ENCODE measurements around the gene DCBLD1.
"Not testable (repeated sequence)": the region's sequence is repeated elsewhere in the genome, so short reads cannot be mapped to it uniquely, and the experiment has no call there.

Gene DCBLD1

DNA sequence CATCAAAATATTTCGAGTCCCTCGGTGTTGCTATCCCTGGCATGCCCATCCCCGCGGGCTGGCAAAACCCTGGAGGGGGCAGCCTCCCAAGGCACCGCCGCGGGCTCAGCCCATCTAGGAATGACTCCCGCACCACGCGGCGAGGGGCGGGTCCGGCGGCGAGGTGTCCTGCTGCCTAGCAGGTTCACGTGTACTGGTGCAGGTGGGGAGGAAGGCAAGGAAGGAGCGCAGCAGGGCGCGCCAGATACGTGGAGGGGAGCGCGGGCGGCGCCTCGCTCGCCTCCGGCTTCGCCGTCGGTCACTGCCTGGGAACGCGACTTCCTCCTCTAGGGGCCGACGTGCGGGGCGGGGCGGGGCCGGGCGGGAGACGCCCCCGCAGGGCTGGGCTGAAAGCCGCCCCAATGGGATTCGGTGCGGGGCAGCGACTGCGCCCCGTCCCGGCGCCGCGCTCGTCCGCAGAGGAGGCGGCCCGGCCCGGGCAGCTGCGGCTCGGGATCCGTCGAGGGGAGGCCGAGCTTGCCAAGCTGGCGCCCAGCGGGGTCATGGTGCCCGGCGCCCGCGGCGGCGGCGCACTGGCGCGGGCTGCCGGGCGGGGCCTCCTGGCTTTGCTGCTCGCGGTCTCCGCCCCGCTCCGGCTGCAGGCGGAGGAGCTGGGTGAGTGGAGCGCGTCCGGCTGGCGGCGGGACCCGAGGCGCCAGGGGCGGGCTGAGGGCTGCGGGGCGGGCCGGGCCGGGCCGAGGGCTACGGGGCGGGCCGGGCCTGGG is at the start of gene DCBLD1:
DCBLD1 (plus strand) TSS at position 435 of the 764 bp plus-strand sequence; CDS start at position 543, 108 bp downstream.
- DNase-seq: peak; percentile 34

DNA sequence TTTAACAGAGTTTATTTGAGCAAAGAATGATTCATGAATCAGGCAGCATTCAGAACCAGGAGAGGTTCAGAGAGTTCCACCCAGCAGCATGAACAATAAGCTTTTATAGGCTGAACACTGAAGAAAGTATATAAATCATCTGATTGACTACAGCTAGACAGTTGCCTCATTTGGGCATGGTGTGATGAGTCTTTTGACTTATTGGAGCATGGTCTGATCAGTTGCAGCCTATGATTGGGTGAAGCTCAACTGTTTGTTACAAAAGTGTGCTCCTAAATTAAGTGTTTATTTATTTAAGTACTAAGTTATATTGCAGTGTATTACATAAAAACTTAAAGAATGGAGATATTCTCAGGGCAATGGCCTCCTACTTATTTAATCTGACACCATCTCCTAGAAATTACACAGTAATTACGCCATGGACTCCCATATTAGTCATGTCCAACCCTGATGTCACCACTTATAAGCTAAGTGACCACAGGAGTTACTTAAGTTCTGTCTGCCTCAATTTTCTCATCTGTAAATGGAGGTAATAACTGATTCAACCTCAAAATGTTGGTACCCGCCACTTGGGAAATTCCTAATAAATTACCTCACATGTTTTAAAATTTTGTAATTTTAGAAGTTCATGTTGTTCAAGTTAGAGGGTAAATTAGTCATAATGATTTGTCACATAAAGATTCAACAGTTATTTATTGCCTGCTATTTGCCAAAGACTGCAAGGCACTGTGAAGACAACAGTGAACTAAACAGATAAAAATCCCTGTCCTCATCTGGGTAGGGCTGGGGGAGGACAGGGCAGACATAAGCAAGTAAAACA is 41.6 kb upstream of the DCBLD1 start:
- no peak for DNase-seq

DNA sequence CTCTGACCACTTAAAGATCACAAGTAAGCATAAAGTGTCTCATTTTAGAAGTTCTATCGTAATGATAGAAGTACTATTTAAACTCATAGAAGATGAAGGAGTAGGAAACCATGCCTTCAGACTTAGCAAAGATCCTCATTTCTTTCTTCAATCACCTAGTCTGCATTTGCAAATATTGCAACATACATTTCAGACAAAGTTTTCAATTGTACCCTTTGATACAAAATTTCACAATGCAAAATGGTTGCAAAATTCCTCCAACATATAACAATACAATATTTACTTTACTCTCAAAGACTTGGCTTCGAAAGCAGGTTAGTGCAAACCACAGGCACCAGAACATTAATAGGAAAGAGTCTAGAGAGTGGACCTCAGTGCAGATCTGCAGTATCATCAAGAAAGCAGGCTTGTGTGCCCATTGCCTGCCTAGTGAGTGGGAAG is 40.6 kb upstream of the DCBLD1 start:
- no peak for DNase-seq

DNA sequence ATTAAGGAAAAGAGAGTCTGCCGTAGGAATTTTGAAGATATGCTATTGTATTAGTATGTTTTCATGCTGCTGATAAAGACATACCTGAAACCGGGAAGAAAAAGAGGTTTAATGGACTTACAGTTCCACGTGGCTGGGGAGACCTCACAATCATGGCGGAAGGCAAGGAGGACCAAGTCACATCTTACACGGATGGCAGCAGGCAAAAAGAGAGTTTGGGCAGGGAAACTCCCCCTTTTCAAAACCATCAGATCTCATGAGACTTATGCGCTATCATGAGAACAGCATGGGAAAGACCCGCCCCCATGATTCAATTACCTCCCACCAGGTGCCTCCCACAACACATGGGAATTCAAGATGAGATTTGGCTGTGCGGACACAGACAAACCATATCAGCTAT is 40.2 kb upstream of the DCBLD1 start:
- DNase-seq: not testable (repeated sequence)

DNA sequence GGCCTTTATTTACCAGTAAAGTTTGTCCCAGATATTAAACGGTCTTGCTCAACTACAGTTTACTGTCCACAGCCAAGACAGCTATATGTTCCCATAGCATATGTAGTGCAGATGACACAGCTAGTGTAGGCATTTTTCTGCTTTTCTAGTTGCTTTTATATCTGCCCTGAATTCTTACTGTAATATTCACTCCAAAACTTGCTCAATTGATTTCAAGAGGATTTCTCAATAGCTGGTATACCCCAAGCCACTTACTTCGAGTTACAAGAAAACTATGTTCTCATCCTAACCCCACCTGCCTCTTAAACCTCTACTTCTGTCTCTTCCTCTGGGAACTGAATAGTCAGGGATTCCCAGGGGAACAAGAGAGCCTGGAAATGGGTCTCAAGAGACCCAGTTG is 37.9 kb upstream of the DCBLD1 start:
- no peak for DNase-seq

DNA sequence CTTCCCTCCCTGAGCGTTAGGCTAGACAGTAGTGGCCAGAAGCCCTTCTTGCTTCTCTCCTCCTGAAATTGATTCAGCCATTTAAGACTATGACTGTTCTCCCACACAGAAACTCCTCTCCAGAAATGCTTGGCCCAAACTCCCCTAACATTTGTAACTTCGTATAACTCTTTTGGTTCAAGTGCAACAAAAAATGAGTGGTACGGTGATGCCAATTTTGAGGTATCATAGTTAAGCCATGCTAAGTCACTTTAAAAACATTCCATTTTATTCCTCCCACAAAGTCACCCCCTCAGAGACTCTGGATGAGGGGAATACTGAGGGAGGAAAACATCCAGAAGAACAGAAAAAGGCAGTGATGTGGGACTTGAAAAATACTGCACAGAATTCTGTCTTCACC is 35.6 kb upstream of the DCBLD1 start:
- no peak for DNase-seq

DNA sequence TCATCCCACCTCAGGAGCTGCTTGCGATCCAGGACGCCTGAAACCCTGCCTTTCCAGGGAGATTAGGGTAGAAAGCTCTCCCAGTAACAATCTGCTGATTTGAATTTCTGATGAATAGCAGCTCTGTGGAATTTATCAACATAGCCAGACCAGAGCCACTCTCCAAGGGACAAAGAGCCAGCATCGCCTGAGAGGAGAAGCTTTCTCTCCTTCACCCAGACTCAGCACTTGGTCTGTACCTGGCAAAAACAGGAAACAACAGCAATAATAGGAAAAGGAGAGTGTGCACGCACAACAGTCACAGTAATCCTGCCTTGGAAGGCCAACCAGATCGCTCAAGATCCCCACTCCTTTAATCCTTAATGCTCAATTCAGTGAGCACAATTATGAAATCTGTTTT is 34.5 kb upstream of the DCBLD1 start:
- no peak for DNase-seq

DNA sequence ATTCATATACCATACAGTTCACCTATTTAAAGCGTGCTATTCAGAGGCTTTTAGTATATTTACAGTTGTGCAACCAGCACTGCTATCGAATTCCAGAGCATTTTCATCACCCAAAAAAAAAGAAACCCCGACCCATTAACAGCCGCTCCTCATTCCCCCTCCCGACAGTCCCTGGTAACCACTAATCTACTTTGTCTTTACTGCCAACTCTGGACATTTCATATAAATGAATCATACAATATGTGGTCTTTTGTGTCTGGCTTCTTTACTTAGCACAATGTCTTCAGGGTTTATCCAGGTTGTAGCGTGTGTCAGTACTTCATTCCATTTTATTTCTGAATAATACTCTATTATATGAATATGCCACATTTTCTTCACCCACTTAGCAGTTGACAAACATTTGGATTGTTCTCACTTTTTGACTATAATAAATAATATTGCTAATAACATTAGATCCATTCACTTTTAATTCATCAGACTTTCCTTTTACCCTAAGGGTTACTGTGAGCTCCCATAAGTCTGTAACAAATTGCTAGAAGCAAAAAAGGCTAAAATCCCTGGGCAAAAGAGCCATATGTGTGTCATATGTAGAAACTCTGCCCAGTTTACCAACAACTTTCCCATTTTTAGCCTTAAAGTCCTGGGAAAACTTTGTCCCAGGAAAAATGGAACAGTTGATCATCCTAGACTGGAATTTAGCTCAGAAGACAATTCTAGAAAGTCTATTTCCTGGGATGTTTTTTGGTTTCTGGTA is 33.6 kb upstream of the DCBLD1 start:
- DNase-seq: no peak

DNA sequence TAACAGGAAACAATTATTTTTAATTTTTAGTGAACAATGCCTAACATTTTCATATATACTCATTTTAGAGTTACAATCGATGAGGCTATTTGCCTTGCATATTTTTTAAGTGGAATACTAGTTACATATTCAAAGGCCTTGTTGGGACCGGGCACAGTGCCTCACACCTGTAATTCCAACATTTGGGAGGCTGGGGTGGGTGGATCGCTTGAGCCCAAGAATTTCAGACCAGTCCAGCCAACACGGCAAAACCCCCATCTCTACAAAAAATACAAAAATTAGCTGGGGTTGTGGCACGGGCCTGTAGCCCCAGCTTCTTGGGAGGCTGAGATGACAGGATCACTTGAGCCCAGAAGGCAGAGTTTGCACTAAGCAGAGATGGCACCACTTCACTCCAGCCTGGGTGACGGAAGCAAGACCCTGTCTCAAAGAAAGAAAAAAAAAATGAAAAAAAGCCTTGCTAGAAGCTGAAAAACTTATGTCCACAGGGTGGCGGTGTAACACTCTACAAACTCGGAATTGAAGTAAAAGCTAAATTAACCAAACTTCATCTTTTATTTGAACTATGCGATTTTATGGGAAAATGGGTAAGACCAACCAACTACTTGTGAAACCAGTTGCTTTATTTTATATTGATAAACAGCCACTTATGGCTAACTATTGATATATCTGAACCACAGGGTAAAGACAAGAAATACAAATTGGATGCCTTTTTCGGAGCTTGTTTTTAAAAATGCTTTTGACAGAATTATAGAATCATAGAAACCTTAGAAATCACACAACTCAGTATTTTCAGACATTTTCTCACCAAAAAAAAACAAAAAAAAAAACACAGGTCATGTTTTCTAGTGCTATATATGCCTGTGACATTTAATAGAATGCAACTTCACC is 32.7 kb upstream of the DCBLD1 start:
- peak; percentile 64 for DNase-seq

DNA sequence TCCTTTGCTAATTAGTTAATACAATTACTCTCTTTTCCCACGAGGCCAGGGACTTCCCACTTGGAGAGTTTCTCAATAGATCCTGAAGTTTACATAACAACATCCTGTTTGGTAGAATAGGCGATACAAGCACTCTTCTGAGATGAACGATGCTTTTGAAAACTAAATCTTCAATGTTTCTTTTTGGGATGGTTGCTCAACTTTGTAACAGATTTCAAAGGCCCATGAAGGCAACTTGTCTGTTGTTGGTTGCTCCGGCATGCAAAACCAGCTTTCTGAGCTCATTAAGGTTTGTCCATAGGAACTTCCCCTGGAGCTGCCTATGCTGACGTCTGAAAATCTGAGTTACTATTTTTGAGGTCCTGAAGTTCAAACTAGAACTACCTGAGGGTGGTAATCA is 30.8 kb upstream of the DCBLD1 start:
- no peak for DNase-seq

DNA sequence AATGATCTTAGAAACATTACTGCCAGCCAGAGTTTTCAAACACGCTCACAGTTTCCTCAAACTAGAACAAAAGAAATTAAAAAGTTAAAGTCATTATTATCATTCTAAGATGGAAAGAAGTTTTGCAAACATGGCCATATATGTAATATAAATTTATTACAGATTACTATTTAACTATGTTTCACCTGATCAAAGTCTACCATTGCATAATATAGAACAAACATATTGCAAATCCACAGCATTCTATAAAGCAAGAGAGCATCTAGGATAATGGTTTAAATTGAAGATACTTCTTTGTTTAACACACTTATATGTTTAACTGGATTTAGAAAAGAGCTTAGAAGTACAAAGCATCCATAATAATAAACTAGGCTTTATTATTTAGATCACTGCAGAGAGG is 26.2 kb upstream of the DCBLD1 start:
- no peak for DNase-seq

DNA sequence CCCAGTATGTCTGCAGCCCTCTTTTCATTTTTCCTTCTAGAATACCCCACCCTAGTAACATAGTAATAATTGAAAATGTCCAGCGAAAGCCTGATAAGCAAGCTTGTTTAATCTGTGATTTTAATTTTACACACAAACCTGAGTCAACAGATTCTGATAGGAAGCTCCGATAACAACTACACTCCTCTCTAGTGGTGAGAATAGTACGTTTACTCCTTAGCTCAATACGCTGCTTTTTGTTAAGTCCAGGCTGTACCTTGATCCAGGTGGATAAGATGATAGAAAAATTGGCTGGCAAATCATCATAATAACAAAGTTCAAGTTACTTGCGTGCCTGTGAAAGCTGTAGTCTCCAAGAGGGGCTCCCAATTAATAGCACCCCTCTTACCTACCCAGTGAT is 25.5 kb upstream of the DCBLD1 start:
- no peak for DNase-seq

DNA sequence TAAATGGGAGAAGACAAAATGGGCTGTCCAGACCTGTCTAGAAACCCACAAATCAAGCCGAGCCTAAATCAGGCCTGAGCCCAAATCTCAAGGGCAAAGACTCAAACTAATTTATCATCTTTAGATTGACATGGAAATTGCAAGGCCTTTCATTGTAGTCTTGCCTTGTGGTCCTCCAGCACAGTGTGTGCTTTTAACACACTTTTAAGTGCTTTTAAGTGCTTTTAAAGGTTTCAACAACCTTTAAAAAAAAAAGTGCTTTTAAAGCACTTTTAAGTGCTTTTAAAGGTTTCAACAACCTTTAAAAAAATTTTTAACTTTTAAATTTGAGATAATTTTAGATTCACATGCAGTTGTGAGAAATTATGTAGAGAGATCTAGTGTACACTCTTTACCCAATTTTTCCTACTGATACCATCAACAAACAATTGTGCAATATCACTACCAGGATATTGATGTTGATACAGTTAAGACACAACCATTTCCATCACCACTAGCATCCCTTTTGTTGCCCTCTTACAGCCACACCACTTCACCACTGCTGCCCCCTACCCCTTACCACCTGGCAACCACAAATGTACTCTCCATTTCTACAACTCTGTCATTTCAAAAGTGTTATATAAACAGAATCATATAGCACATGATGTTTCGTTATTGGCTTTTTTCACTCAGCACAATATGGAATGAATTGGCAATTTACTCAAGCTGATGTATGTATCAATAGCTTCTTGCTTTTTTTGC is 23.1 kb upstream of the DCBLD1 start:
- DNase-seq: no peak

DNA sequence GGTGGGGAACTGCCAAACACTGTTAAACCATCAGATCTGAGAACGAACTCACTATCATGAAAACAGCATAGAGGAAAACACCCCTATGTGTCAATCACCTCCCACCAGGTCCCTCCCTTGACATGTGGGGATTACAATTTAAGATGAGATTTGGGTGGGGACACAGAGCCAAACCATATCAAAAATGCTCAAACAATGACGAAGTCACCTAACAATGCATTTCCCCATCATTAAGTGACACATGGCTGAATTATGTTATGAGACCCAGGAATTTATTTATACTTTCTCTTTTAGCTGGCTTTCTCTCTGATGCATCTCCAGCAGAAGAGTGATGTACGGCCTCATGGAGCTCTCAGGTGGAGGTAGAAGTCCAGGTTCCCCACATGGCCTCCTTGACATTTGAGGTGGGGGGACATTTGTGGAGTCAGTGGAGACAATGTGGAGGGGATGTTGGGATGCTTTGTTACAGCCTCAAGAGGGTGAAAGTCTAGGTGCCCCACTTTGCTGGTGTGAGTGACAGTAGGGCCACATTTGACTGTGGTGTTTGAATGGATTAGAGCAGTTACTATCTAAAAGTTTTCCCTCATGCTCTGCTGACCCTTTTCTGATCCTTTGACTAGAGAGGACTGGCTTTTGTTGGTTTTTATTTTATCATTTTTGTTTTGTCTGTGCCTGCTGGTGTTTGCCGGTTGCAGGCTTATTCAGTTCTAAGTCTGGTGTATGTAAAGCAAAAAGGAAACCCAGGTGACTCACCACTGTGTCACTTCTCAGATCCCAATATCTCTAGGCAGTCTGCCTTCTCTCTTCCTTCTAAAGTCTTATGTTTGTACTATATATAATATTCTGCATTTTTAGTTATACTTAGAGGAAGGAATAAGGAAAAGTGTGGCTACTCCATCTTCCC is 18.5 kb upstream of the DCBLD1 start:
- no peak for DNase-seq

DNA sequence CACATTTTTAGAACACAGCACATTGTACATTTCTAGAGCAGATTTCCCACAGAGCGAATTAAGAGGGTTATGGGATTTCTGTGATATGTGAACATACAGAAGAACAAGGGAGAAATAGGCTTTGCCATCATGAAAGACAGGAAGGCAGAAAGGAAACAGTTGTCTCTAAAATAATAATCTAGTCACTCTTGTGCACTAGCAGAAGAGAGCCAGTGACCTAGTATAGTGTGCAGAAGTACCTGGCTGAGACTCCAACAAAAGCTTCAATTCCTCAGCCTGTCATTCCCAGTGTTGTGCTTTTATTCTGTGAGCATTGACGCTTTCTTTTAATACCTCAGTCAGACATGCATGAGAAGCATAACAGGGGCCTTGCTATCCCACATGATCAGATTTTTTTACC is 17.8 kb upstream of the DCBLD1 start:
- DNase-seq: no peak

DNA sequence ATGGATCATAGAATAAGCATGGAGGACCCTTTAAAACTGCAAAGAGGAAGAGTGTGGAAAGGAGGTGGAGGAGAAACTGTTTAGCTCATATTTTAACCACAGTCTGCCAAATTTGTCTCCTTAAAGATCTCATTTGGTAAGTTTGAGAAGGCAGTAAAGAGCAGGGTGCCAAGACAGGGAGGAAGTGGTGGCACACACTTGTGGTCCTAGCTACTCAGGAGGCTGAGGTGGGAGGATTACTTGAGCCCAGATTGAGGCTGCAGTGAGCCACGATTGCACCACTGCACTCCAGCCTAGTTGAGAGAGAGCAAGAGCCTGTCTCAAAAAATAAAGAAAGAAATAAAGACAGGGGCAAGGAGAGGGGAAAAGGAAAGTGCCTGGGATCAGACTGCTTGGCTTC is 16.8 kb upstream of the DCBLD1 start:
- DNase-seq: no peak

DNA sequence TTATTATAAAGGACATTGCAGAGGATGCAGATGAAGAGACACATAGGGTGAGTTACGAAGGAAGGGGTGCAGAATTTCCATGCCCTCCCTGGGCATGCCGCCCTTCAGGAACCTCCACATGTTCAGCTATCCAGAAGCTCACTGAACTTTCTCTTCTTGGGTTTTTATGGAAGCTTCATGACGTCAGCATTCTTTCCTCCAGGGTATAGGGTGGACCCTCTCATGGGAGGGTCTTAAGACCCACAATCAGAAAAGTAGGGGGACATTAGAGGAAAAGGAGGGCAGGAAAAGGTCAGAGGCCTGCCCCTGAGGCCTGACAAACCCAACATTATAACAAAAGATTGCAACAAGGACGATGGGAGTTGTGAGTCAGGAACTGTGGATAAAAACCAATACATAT is 14.6 kb upstream of the DCBLD1 start:
- no peak for DNase-seq

DNA sequence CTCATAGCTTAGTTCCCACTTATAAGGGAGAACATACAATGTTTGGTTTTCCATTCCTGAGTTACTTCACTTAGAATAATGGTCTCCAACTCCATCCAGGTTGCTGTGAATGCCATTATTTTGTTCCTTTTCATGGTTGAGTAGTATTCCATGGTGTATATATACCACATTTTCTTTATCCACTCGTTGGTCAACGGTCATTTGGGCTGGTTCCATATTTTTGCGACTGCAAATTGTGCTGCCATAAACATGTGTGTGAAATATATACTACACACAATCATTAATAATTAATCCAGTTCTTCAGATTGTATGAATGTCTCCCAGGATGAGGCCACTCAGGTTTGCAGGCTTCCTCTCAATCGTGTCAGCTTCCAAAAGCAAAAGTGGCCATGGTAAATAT is 13.9 kb upstream of the DCBLD1 start:
- not testable (repeated sequence) for DNase-seq

DNA sequence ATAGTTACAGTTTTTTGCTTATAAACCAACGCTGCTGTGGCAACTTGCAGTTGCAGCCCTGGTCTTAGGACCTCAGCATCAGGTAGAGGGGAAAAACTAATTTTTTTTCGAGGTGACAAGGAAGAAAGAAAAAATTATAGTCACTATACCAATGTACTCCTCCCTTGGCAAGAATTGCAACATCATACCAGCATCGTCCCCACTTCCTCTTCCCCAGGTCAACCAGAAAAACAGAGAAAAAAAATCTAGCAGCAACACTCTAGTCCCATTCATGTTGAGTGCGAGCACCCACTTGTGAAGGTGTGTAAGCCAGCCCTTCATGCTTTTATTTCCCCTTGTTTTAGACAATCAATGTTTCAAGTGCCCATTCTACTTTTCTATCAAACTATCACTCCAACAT is 13.1 kb upstream of the DCBLD1 start:
- no peak for DNase-seq

DNA sequence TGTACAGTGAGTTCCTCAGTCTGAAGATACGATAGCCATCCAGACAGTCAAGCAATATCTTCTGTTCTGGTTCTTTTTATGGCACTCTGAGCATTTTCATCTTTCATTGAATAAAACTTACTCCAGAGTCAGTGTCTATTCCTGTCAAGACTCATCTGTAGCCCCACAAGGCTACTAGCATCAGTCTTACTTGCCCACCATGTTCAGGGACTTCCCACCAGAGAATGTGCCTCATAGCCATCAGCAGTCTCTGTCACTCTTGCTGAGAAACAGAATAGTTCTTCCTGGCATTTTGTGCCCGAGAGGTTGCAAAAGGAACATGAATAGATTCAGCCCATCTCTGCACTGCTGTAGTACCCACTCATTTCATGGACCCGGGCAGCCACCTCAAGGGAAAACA is 12.7 kb upstream of the DCBLD1 start:
- DNase-seq: no peak

DNA sequence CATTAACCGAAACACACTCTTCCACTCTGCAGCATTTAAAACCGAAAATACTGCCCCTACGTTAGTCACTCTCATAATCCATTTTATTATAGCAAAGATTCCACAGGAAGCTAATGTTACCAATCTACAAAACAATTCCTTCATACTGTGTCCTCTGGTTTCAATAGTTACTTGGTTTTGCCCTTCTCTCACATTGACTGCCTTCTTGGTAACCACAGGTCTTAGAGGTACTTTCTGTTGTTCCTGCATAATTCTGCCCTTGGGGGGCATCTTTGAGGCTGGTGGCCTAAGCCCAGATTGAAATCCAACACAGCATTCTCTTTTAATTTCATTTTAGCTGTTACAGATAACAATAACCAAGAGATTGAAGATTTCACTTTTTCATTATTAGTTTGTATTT is 9.8 kb upstream of the DCBLD1 start:
- no peak for DNase-seq
